IPS-18a (cell line): ENCODE results near the gene MED27.
"Not testable (repeated sequence)": the region's sequence is repeated elsewhere in the genome, so short reads cannot be mapped to it uniquely, and the experiment has no call there.

Experiments used
- H3K27ac ChIP-seq: one replicate; pipeline ENCODE4 v1.5.1; 2013; ENCODE audit warnings: low read length
- H3K27me3 ChIP-seq: one replicate; pipeline ENCODE4 v1.6.1; 2013; ENCODE audit warnings: mild to moderate bottlenecking, low read length; ENCODE audit not compliant: control insufficient read depth, insufficient read depth
- H3K36me3 ChIP-seq: one replicate; pipeline ENCODE4 v1.6.1; 2013; ENCODE audit warnings: low read depth, low read length; ENCODE audit not compliant: control insufficient read depth
- H3K4me1 ChIP-seq: one replicate; pipeline ENCODE4 v1.6.1; 2013; ENCODE audit warnings: low read depth, low read length; ENCODE audit not compliant: control insufficient read depth
- H3K4me3 ChIP-seq: one replicate; pipeline ENCODE4 v1.5.1; 2013; ENCODE audit warnings: low read length
- H3K9ac ChIP-seq: one replicate; pipeline ENCODE4 v1.6.1; 2013; ENCODE audit warnings: mild to moderate bottlenecking, low read length, moderate library complexity
- H3K9me3 ChIP-seq: one replicate; pipeline ENCODE4 v1.6.1; 2013; ENCODE audit warnings: low read depth, low read length; ENCODE audit not compliant: control insufficient read depth

The MED27 gene

DNA sequence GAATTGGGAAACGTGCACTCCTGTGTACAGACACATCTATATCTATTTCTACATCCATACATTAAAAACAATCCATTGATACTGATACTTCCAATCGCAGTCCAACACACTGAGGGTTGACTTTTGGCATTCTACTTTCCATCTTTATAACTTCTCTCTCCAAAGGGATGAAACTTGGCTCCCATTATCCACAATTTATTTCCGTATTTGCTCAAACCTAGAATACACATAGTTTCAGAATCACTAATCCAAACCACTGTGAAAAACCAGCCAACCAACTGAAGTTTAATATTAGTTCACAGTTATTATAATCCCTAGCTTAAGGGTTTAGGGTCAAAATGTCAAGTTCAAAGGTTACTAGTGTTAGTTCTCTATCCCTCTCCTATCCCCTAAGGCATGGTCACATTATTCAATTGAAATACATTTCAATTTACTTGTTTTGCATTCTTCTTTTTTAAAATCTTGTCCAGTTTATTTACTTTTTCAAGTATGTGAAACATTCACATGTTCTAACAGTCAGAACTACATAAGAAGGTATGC is 156.5 kb downstream of the MED27 start:
- Histone ChIP-seq H3K9ac (no peak overlapping the region), H3K4me1 (peaks cover 24% of the 10 kb centered on the region), H3K4me3 (no peak overlapping the region), H3K27ac (no peak overlapping the region), H3K27me3 (no peaks in the 10 kb centered on the region), H3K9me3 (no peaks in the 10 kb centered on the region), H3K36me3 (no peaks in the 10 kb centered on the region)

DNA sequence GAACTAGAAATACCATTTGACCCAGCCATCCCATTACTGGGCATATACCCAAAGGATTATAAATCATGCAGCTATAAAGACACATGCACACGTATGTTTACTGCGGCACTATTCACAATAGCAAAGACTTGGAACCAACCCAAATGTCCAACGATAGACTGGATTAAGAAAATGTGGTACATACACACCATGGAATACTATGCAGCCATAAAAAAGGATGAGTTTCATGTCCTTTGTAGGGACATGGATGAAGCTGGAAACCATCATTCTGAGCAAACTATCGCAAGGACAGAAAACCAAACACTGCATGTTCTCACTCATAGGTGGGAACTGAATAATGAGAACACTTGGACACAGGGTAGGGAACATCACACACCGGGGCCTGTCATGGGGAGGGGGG is 158.0 kb downstream of the MED27 start:
- not testable (repeated sequence) for H3K4me3 ChIP-seq, H3K27me3 ChIP-seq, H3K9me3 ChIP-seq, H3K9ac ChIP-seq, H3K36me3 ChIP-seq, H3K27ac ChIP-seq
- peaks cover 12% of the 10 kb centered on the region for H3K4me1 ChIP-seq

DNA sequence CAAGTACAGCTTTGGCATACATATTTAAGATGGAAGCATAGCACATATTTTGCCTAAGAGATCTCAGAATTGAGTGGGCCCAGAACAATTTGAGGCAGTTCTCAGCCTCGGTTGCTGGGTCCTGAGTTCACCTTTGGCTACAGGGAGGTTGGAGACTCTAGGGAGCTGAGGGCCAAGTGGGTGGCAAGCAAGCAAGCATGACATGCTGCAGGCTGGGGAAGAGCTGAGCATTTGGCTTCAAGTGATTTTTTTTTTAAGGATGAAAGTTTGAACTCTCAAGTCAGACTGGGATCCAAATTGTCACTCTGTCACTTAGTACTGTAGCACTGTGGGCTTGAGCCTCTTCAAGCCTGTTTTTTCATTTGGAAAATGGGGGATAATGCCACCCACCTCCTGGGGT is 160.5 kb downstream of the MED27 start:
- Histone ChIP-seq H3K9me3 (no peaks in the 10 kb centered on the region), H3K36me3 (no peaks in the 10 kb centered on the region), H3K4me3 (no peak overlapping the region), H3K9ac (no peak overlapping the region), H3K4me1 (peaks cover 10% of the 10 kb centered on the region), H3K27ac (no peak overlapping the region), H3K27me3 (no peaks in the 10 kb centered on the region)

DNA sequence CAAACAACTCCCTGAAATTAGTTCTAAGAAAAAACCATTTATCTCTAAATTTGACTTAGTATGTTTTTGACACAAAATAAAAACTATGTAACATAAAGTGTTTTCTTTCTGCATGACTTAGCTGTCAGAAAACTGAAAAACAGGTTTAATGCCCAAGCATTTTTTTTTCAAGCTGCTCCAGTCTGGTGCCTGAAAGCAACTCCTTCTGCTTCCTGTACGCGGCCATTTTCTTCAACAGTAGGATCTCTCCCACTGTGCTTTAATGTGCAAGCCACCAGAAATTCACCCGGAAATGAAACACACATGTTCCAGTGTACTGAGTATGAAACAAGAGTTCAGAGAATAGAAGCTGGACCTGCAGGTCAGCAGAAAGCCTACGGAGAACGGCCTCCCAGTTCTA is 161.2 kb downstream of the MED27 start:
- H3K27ac ChIP-seq = no peak overlapping the region
- no peak overlapping the region for H3K9ac ChIP-seq

DNA sequence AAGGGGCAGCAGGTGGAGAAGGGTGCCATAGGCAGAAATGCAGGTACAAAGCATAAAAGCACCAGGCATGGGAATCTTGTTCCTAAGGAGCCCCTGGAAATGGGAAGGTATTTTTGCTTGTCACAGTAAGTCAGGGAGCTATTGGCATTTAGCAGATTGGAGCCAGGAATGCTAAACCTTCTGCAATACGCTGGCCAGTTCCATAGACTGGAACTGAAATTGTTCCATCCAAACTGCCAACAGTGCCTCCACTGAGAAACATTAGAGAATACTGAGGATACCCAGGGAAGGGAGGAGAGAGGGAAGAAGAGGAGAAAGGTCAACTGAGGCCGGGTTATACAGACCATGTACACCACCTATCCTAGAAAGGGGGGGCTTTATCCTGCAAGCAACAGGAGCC is 162.7 kb downstream of the MED27 start:
- H3K36me3 ChIP-seq = no peaks in the 10 kb centered on the region
- no peak overlapping the region for H3K4me3 ChIP-seq
- peaks cover 10% of the 10 kb centered on the region for H3K4me1 ChIP-seq
- H3K9me3 ChIP-seq = no peaks in the 10 kb centered on the region
- no peak overlapping the region for H3K27ac ChIP-seq
- H3K27me3 ChIP-seq = no peaks in the 10 kb centered on the region
- no peak overlapping the region for H3K9ac ChIP-seq

More for the DNA sequence above, 161.2 kb downstream of the MED27 start:
- Histone ChIP-seq H3K4me1 (peaks cover 10% of the 10 kb centered on the region), H3K36me3 (no peaks in the 10 kb centered on the region), H3K4me3 (no peak overlapping the region), H3K9me3 (no peaks in the 10 kb centered on the region), H3K27me3 (no peaks in the 10 kb centered on the region)

DNA sequence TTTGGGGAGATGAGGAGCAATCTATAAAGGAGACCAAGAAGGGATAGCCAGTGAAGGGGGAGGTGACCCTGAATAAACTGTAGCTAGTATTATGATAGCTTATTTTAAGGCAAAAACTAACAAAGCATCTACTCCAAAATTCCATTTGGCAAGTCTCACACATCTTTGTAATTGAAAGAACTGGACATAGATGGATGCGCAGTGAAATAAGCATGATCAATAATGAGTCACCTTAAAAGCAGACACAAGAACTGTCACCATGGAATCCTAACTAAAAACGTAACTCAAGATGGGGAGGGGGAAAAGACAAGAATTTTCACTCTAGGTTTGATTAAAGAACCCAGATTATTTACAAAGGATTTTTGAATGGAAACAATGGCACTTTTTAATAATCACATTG is 164.5 kb downstream of the MED27 start:
- H3K4me3 ChIP-seq = no peak overlapping the region

DNA sequence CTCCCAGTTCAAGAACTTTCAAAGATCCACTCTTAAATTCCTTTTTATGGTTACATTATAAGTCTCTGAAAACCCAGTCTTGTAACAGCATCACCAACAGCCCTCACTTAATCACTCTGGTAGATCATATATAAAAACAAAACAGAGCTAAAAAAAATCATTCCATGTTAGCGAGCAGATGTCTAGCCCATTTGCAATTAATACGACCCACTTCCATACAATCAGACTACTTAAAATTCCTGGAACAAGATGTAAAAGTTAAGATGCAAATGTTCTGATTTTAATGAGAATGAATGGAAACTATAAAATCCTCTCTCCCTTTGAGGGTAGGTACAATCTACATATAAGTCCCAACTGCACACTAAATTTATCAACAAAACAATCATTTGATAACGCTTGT is 167.0 kb downstream of the MED27 start:
- Histone ChIP-seq H3K9me3 (no peaks in the 10 kb centered on the region), H3K9ac (no peak overlapping the region), H3K27ac (no peak overlapping the region)

More for the DNA sequence above, 164.5 kb downstream of the MED27 start:
- H3K9ac ChIP-seq = no peak overlapping the region
- no peaks in the 10 kb centered on the region for H3K27me3 ChIP-seq
- no peaks in the 10 kb centered on the region for H3K9me3 ChIP-seq
- peaks cover 10% of the 10 kb centered on the region for H3K4me1 ChIP-seq
- H3K27ac ChIP-seq = no peak overlapping the region
- H3K36me3 ChIP-seq = no peaks in the 10 kb centered on the region

DNA sequence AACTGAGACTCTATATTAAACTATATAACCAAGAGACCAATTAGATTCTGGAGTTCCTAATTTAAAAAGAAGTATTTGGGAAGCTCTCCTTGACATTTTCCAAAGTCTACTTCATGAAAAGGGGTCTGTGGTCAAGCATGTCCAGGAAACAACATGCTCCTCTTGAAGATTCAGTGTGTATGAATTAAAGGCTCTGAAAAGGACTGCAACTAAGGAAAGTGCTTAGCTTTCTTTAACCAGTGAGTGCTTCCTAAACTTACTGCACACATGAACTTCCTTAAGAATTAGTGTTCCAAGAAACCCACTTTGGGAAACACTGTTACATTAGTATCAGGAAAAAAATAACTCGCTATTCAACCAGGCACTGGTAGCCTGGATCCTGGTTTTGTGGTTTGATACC is 167.6 kb downstream of the MED27 start:
- Histone ChIP-seq H3K27ac (no peak overlapping the region), H3K27me3 (no peaks in the 10 kb centered on the region), H3K4me1 (peaks cover 8% of the 10 kb centered on the region), H3K9me3 (no peaks in the 10 kb centered on the region), H3K9ac (no peak overlapping the region), H3K4me3 (no peak overlapping the region), H3K36me3 (no peaks in the 10 kb centered on the region)

More for the DNA sequence above, 167.0 kb downstream of the MED27 start:
- Histone ChIP-seq H3K4me3 (no peak overlapping the region), H3K36me3 (no peaks in the 10 kb centered on the region), H3K4me1 (peaks cover 8% of the 10 kb centered on the region), H3K27me3 (no peaks in the 10 kb centered on the region)

DNA sequence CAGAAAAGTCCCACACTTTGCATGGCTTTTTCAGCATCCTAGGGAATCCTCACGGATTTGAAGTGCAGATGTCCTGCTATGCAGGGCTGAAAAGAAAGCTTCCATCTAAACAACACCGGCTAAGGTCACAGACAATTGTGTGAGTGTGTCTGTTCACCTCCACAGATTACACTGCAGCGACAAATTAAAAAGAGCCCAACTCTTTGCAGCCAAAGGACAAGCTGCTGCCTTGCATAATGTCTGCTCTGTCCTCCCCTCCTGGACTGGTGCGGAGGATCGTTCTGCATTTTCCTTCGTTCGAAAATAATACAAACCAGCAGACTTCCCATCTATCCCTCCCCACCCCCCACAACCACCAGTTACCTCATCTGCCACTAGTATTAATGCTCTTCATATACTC is 169.1 kb downstream of the MED27 start:
- H3K36me3 ChIP-seq = no peaks in the 10 kb centered on the region
- H3K4me1 ChIP-seq = peaks cover 8% of the 10 kb centered on the region
- H3K9ac ChIP-seq = no peak overlapping the region
- no peaks in the 10 kb centered on the region for H3K27me3 ChIP-seq
- no peak overlapping the region for H3K27ac ChIP-seq
- H3K9me3 ChIP-seq = no peaks in the 10 kb centered on the region
- H3K4me3 ChIP-seq = no peak overlapping the region

DNA sequence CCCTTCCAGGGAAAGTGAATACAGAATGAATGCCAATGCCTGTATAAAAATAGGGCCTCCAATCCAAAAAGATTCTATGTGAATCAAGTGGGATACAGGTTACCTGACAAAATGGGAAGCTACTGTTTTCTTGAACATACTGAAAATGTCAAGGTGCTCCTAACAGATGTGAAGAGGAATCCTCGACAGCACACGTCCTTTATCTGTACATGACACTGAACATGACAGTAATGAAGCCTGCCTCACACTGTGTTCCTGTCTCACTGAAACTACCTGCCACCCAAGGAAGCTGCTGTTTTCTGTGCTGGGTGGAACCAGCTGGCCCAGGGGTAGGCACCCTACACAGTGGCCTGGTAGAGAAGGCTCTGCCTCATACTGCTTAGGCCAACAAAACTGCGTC is 174.5 kb downstream of the MED27 start:
- no peak overlapping the region for H3K9ac ChIP-seq
- no peaks in the 10 kb centered on the region for H3K36me3 ChIP-seq
- no peaks in the 10 kb centered on the region for H3K9me3 ChIP-seq

DNA sequence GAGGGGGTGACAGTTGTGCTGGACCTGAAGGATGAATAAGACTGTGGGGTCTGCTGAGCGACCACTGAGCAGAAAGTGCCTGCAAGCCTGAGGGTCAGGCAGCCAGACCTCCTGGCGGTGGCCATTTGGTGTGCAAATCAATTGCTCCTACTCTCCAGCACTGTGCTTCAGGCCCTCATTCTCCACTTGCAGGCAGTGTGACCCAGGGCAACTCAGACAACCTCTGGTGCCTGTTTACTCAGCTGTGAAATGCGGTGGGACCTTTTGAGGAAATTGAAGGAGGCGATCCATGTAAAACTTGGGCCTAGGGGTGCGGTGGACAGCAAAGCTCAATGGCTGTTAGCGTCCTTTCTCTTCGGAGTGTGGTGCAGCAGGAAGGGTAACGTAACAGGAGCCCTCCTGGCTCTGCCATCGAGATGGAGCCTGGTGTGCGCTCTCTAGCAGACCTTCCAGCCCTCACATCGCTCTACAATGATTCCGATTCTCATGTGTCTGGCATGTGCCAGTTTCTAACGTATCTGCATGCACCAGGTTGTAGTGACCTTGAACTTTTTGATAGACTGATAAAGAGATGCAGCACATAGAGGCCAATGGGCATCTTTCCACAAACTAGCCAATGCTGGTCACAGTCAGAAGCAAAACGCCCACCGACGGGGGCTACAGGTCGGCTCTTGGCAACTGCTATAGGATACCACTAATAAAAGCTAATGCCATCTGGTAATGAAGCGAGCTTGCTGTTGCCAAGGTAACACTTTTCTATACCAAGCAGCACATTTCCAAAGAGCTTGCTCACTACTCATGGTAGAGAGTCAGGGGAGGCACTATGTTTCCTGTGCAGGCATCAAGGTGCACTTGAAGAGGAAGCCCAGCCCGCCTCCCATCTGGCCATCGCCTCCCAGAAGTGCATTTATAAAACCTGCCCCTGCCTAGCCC is 180.1 kb downstream of the MED27 start:
- H3K27ac ChIP-seq = no peak overlapping the region
- H3K27me3 ChIP-seq = no peaks in the 10 kb centered on the region
- H3K4me3 ChIP-seq = peak overlapping the region; percentile 15
- H3K9me3 ChIP-seq = no peaks in the 10 kb centered on the region
- peaks cover 32% of the 10 kb centered on the region for H3K4me1 ChIP-seq
- no peaks in the 10 kb centered on the region for H3K36me3 ChIP-seq
- no peak overlapping the region for H3K9ac ChIP-seq

More for the DNA sequence above, 174.5 kb downstream of the MED27 start:
- H3K4me1 ChIP-seq = peaks cover 11% of the 10 kb centered on the region
- H3K27me3 ChIP-seq = no peaks in the 10 kb centered on the region
- no peak overlapping the region for H3K4me3 ChIP-seq
- H3K27ac ChIP-seq = no peak overlapping the region
